NCI-H1930 (cell line): ENCODE data around the gene ADSS1.
A peak's percentile ranks its signal among the peaks of the same experiment; 100 is the strongest.

Experiments used
- DNase-seq, 2 experiments: peaks; one replicate each; lab custom pipeline; 2025; lab: John Stamatoyannopoulos, UW

The ADSS1 gene

DNA sequence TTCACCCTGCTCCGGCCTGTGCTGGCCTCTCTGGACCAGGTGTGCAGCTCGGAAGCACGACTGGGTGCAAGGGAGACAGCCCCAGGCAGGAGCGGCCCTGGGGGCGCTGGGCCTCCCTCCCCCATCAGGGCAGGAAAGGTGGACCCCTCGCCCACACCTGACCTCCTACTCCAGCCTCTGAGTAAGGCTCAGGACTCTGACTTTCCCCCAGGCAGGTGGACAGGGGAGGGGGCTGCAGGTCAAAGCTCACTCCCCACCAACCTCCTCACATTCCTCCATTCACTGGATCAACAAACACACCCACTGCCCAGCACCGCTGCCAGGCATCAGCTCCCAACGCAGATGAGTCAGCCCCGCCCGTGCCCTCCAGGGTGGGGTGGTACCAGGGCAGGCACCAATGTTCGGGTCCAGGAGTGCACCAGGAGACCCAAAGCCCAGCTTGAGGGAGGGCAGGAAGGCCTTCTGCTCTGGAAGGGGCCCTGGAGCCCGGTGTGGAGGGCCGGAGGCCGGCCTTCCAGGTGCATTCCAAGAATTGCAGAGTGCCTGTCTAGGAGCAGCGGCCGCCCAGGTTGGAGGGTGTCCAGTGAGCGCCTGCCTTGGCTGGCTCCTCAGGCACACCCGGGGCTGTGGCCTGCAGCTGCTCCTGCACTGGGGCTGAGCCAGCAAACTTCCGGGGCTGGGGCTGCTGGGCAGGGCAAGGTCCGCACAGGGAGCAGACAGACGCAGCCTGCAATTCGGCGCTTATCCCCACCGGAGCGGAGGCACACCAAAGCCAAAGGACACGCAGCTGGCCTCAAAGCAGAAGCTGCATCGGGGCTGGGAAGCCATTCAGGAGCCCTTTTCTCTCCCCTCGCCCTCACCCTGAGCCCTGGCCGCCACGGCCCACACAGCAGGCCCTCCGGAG is 36.2 kb upstream of the ADSS1 start:
- DNase-seq, result no peak

GRCh38 chr14:104688505-104689108 is 35.4 kb upstream of the ADSS1 start:
- DNase-seq, result no peak

- peak in 1 of 2 experiments; percentile 25 for DNase-seq
Measured at GRCh38 chr14:104689109-104689880, 34.7 kb upstream of the ADSS1 start, which contains the start of gene INF2. INF2 (plus strand) TSS chr14:104689618; CDS start chr14:104701366, 11,748 bp downstream.

DNA sequence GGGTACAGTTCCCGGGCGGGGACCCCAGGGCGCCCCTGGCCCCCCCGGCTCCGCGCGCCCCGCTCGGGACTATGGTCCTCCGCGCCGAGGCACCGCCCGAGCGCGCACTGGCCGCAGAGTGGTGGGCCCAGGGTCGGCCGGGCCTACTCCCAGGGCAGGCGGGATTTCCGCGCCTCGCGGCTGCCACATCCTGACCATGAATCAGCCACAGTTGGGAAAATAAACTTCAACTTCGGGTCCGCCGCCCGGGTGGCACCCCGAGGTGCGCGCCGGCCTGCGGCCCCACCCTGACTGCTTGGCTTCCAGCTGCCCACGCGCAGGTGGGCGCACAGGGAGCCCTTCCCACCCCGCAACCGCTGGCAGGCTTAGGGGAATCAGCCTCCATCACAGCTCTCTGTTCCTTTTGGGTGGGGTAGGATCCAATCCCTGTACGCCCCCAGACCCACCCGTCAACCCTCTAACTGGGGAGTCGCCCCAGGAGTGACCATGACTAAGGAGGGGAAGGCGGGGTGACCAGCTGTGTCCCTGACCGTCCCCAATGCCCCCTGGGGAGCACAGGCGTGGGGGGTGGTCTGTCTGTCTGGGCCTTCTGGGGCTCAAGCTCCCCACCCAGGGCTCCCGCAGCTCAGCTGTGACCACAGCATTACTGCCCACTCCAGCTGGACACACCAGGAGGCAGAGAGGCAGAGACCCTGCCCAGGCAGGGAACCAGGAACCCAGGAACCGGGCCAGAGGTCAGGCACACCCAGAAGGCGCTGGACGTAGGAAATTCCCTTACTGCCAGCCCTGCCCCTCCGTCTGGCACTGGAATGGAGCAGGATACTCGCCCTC is 33.9 kb upstream of the ADSS1 start:
- DNase-seq, result no peak

DNA sequence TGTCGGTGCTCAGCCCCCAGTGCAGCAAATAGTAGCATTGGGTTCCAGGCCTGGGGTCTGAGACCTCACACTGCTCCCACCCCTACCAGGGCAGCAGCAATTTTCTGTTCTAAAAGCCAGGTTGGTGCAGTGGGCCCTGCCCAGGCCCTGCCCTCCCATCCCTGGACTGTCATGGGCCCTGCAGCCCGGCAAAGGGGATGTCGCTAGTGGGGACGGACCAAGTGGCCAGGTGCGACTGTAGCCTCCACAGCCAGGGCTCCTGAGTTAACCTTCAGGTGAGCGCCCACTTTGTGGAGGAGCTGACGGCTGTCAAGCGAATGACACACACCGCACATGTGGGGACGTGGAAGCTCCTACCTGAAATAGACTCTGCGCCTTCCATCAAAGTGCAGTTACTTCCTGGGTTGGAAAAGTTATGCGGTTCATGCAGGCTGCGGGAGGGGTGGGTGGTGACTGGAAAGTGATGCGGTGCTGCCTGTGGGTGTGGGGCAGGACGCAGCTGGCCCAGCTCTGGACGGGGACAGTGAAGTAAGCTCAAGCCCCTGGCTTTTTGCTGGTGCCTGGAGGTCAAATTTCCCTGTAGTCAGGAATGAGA is 33.1 kb upstream of the ADSS1 start:
- DNase-seq, result no peak

DNA sequence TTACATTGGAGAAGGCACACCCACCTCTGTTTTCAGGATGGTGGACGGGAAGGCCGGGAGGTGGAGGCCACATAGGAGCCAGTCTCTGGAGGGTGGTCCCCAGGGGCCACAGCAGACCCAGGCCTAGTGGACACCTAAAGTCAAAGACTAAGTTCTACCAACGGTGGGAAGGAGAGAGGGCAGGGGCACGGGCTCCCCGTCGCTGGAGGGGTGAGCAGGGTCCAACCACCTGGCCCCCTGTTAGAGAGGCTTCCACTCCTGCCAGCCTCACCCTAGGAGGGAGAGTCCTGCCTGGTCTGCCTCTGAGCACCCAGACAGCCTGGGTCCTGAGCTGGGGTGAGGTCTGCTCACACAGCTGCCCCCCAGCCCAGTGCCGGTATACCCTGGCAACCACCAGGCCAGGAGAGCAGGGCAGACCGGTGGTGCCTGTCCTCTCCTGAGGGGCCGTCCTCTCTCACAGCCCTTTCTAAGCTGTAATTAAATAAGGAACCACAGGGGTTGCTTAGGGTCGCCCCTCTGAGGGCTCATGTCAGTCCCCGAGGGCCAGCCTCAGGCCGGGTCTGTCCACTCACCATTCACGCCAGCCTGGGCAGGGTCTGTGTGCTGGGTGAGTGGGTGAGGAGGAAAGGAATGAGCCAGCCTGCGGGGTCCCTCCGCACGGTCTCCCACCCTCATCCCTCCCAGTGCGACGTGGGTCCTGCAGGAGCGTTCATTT is 32.3 kb upstream of the ADSS1 start:
- DNase-seq, result no peak

DNA sequence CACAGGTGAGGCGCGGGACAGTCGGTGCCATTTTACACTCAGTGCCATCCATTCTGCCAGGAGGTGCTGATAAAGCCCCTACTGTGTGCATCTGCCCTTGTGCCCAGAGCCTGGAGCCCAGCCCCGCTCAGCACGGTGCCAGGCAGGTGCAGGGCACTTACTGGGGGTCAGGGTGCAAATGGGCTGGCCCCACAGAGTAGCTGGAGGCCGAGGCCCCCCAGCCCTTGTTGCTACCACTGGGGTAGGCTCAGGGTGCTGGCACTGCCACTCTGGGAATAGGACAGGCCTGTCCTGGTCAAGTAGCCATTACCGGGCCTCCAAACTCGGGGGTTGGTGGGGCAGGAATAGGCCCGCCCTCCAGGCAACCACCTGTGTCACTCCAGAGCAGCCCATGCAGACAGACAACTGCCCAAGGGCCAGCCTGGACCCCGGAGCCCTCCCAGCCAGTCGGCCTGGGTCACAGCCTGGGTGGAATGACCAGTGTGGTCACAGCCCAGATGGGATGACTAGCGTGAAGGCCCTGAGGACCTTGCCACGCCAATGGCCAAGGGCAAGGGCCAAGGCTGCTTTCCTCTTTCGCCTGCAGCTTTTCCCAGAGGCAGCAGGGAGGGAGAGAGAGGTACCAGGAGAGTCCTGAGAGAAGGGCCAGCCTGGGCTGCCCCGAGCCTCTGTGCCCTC is 31.6 kb upstream of the ADSS1 start:
- DNase-seq, result no peak

DNA sequence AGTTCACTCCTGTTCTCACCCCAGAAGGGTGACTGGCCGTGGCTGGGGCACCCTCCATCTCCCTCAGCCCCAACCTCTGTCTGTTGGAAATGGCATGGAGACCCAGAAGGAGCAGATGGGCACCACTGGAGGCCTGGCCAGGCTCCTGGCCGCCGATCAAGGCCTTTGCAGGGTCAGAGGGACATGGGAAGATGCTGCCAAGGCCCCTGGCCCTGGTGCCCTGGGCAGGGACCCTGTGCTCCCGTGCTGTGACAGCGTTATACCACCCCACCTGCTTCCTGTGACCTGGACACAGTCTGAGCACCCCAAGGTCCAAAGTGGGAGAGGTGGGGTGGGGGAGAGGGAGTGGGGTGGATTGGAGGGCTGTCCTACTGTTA is 31.1 kb upstream of the ADSS1 start:
- no peak for DNase-seq

DNA sequence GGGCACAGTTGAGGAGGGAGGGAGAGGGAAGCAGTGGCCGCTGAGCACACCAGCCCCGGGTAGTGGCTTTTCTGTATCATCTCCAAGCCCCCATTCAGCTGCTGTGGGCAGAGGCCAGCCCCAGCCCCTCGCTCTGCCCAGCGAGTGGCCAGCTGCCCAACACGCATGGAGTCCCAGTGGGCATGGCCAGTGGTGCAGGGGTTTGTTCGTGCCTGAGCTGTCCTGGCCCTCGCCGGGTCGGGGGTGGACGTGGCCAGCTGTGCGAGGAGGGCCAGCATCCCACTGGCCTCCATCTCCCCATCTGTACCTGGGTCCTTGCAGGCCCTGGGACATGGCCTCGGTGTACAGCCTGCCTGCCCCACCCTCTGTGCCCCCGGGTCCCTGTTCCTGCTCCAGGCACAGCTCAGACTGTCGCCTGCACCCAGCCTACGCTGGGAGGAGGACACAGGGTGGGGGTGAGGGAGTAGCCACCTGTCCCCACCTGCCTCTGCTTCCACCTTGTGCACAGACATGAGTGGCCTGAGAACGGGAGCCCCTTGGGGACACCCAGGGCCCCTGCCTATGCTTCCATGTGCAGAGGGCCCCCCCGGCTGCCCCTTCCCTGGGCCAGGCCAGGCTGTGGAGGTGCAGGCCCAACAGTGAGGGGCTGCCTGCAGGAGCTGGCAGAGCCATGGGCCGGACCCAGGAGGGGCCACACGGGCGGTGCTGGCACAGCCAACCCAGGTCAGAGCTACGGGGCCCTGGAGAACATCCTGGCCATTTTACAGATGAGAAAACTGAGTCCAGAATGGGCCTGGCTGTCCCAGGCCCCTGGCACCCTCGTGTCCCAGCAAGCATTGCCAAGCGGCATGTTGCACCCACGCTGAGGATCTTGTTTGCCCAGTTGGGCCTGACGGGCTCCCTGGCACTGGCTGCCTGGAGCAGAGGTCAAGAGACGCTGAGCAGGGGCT is 30.3 kb upstream of the ADSS1 start:
- no peak for DNase-seq

DNA sequence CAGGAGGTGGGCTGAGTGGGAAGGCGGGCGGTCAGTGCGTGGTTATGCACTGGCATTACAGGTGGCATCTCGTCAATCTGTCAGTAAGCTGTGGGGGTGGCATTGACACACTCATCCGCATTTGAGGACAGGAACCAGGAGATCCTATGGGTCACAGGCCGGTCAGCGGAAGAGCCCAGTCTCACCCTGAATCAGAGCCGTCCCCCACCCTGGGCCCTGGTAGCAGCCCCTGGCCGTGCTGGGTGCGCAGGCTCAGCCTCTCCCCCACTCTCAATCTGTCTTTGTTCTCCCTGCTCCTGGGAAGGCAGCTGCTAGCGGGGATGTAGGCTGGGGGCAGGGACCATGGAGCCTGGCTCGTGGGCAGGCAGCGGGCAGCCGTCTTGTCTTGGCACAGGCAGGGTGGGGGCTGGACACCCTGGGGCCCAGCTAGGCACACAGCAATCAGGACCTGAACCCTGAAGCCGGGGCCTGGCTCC is 29.5 kb upstream of the ADSS1 start:
- no peak for DNase-seq

DNA sequence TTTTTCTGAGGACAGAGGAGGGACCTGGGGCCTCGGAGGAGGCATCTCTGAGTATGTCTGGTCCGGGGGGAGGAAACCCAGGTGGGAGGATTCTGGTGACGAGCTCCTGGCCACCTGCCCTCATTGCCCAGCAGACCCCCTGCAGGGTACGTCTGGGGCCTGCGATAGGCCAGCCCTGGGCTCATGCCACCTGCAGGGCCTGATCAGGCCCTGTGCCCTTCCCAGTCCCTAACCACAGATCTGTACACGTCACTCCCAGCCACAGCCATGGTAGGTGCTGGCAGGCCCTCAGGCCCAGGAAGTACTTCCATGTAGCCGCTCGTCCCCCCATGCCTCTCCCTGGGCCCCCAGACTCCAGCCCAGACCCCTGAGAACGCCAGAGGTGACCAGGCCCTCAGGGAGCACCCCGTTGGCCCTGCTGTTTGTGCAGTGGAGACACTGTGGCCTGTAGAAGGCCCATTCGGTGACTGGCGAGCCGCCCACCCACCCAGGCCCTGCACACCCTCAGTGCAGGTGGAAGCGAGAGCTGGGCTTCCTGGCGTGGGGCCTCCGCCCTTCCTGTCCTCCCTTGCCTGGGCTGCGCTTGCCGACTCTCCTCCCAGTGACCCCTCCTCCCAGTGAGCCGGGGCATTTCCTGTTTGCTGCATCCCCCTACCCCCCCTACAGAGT is 28.9 kb upstream of the ADSS1 start:
- no peak for DNase-seq

GRCh38 chr14:104695660-104696000 is 28.4 kb upstream of the ADSS1 start:
- DNase-seq, result no peak

DNA sequence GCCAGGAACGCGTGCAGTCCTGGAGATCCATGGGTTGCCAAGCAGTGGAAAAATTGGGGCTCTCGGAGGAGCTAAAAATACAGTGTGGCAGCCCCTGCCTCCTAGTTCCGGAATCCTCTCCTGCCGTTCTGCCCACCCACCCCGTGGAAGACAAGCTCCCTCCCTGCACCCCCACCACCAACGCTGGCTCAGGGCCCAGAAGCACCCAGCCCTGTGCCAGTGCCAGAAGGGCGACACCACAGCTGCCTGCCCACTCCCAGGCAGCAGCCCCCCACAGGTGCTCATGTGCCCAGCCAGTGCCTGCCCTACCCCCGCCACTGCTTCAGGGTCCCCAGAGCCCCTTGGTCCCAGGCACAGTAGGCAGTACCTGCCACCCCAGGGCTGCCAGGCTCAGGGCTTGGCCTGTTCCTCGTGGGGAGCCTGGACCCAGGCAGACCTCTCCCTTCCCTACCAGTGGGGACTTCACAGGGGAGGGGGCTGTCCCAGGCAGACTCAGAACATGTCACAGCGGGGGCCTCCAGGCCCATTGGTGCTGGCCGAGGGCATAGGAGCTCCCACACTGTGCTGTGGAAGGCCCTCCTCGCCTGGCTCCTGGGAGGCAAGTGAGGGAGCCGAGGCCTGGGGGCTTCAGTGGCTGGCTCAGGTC is 27.2 kb upstream of the ADSS1 start:
- DNase-seq, result no peak

- no peak for DNase-seq
Measured at GRCh38 chr14:104697317-104697703, 26.7 kb upstream of the ADSS1 start.

DNA sequence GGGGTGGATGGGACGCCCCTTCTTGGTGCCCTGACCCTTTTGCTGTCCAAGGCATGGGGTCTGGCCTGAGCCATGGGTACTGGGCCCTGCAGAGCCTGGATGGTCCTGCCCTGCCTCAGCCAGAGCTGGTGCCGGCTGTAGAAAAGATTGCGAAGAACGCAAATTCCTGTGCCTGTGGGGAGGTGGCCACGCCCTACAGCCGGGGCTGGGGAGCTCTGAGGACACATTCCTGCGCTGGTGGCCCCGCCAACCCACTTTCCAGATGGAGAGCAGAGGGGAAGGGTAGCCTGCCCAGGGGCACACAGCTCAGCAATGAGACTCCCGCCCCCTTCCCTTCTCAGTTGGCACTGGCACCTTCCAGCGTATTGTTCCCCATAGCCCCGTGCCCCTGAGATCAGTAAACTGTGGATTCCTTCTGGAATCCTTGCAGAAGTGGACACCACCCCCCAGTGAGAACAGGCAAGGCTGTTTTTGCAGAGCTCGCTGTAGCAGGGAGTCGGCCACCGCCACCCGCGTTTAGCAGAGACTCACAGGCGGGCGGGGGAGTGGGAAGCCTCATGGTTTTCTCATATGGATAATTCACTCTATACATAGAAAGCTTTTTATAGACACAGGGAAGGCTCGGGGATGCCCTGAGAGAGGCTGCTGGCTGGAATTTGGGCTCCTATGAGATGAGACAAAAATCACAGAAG is 26.0 kb upstream of the ADSS1 start:
- no peak for DNase-seq

DNA sequence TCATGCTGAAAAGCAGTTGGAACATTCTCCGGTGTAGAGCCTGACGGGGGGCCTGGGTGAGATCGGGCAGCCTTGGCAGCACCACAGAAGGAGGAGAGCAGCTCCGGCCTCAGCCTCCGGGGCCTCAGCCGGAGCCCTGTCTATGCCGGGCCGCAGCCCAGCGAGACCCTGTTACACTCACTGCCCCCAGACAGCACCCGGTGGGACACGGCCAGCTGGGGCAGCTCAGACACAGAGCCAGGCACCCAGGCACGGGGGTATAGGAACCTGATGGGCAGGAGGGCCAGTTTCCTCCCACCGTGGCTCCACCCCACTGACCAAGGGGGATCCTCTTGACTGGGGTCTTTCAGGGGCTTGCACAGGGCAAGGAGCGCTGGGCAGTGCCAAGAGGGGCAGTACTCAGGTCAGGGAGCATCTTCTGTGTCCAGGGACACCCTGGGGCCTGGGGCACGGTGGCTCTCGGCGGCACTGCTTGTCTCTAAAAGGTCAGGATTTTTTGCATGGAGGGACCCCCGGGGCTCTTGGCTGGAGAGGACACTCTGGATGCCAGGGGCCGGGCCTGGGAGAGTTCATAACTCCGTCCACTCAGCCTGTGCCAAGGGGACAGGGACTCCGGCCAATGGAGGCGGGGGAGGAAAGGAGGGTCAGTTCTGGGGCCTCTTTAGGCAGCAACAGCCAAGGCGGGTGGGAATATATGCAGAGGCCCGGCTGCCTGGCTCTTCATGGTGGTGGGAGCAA is 25.2 kb upstream of the ADSS1 start:
- DNase-seq, result no peak

- no peak for DNase-seq
Measured at GRCh38 chr14:104699426-104699748, 24.6 kb upstream of the ADSS1 start.
